GM21529 (cell line): ENCODE results near the gene HMCN1.
"Not testable (repeated sequence)": the region's sequence is repeated elsewhere in the genome, so short reads cannot be mapped to it uniquely, and the experiment has no call there.

Experiments
- ATAC-seq: cut with Tn5 transposase; IDR thresholded peaks from one replicate; pipeline ENCODE4 v1.9.1; 2021; ENCODE audit not compliant: unreplicated experiment

HMCN1 gene

DNA sequence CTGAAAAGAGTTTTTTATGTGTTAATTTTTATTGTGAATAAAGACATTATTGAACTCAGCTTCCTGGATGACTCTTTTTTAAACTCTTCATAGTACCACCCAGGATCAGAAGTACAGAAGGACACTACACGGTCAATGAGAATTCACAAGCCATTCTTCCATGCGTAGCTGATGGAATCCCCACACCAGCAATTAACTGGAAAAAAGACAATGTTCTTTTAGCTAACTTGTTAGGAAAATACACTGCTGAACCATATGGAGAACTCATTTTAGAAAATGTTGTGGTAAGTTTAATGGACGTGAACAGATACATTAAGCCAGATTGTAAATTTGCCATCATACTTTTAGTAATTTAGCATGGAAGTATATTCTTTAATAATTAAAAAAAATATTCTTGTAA is 391.3 kb downstream of the HMCN1 start:
- no peak for ATAC-seq

DNA sequence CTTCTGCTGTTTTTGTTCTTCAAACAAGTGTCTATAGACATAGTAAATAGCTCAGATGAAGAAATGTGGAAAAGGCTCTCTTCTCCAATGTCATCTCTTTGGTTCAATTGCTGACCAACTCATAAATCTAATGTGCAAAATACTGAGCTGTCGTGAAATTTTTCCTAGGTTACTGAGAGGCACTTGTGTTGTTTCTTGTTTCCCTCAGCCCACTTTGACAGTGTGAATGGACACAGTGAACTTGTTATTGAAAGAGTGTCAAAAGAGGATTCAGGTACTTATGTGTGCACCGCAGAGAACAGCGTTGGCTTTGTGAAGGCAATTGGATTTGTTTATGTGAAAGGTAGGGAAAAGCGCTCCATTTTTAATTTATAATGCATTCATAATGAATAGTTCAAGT is 395.6 kb downstream of the HMCN1 start:
- ATAC-seq = no peak

DNA sequence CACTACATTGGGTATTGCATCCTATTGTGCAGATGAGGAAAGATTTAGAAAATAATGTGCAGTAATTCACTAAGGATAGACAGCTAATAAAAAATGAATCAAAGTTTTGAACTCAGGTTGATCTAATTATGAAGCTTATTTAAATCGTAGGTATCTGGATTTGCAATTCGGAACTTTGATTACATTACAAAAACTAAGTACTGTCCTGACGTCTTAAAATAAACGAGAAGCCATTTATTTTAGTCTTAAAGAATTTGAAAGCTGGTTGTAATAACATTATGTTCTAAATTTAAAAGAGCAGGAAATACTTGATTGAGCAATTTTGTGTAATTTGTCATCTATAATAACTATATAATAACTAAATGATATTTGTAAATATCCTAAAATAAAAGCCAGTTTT is 404.9 kb downstream of the HMCN1 start:
- ATAC-seq = no peak

DNA sequence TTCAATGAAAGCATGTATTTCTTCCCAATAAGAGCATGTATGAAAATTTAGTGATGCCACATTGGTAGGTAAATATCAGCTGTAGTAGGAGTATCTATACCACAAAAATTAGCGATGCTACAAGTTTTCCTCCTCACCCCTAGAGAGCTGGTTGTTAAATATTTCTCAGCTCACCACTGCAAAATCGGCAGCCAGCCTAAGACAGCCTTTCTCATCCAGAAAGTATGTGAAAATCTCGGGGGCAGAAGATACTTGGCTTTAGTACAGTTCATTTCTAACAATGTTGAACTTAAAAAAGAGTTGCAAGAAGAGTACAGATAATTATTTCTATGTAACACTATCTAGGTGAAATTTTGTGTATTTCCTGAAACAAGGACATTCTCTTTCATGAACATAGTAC is 405.5 kb downstream of the HMCN1 start:
- no peak for ATAC-seq

DNA sequence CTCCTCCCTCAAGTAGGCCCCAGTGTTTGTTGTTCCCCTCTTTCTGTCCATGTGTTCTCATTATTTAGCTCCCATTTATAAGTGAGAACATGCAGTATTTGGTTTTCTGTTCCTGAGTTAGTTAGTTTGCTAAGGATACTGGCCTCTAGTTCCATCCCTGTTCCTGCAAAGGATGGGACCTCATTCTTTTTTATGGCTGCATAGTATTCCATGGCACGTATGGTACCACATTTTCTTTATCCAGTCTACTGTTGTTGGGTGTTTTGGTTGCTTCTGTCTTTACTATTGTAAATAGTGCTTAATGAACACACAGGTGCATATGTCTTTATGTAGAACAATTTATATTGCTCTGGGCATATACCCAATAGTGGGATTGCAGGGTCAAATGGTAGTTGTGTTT is 408.0 kb downstream of the HMCN1 start:
- ATAC-seq = no peak

DNA sequence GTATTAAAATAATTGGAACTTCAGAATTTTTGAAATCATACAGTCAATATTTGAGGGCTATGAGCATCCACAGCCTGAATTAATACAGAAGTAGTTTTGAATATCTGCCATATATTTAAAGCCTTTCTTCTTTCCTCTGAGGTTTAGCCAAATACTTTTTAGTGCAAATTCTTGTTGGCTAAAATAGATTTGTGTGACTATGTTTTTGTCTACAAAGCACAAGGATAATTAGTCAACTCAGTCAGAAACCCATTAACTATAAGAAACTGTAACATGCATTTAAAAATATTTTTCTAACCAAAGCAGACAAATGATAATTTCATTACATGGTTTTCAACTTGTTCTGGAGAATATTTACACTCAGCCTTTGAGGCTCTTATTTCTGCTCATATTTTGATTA is 408.7 kb downstream of the HMCN1 start:
- ATAC-seq = no peak

DNA sequence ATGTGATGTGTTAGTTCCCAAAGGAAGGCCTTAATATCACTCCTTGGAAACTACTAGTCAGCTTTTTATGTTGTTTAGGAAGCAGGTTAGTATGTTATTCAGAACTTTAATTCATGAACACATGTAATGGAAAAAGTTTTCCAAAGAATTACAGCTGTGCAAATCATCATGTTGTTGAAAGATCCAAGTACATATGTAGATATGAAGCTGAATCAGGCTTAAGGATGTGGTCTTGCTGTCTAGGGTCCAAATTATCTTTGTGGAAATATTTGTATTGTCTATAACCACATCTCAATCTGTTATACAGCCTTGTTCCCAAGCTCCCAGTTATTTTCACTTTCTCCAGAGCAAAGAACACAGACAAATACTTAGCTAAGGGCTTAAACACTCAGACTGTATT is 409.3 kb downstream of the HMCN1 start:
- ATAC-seq = no peak

DNA sequence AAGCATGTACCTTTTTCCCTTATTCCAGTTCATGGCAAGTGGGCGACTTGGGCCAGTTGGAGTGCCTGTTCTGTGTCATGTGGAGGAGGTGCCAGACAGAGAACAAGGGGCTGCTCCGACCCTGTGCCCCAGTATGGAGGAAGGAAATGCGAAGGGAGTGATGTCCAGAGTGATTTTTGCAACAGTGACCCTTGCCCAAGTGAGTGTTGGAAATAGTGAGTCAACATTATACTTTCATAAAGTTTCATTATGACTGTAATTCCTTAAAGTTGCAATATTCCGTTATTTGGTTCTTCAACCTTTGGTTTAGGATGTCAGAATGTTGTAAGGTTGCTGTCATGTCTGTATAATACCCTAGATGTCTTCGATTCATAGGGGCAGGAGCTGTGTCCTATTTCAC is 410.3 kb downstream of the HMCN1 start:
- ATAC-seq = no peak

DNA sequence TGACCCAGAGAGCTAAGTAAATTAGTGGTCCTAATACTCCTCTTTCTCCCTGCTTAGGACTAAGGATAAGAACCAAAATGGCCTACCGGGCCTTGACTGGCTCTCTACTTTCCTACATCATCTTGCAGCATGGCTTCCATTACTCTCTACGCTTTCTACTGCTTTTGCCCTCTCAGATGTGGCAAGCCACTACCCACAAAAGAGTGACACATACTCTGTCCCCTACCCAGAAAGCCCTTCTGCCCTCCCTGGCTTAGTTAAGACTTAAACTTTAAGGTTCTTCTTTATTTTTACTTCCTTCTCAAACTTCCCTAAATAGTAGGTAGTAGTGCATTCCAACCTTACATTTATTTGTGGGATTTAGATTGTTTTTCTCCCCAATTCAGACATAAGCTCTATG is 412.8 kb downstream of the HMCN1 start:
- ATAC-seq = no peak

DNA sequence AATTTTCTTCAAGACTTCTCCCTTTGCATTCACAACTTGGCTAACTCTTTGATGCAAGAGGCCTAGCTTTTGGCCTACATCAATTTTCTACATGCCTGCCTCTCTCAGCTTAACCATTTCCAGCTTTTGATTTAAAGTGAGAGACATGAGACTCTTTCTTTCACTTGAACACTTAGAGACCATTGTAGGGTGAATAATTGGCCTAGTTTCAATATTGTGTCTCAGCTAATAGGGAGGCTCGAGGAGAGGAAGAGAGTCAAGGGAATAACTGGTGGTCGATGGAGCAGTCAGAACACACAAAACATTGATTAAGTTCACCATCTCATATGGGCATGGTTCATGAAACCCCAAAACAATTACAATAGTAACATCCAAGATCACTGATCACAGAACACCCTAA is 415.4 kb downstream of the HMCN1 start:
- ATAC-seq = no peak

DNA sequence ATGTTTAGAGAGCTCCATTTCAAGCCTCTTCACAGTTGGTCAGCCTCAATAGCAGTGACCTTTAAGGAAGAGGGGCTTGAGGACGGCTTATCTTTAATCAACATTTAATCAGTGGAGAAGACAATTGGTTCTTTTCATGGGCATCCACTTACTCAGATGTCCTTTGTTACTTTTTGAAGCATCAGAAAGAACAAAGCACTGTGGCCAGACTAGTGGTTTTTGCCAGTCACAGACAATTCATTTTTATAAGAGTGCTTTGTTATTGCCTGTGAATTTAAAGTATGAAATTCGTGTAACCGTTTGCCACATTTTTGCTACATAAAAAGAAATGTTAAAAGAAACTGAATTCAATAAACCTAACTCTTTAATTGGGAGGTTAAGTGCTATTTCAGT is 418.0 kb downstream of the HMCN1 start:
- no peak for ATAC-seq

DNA sequence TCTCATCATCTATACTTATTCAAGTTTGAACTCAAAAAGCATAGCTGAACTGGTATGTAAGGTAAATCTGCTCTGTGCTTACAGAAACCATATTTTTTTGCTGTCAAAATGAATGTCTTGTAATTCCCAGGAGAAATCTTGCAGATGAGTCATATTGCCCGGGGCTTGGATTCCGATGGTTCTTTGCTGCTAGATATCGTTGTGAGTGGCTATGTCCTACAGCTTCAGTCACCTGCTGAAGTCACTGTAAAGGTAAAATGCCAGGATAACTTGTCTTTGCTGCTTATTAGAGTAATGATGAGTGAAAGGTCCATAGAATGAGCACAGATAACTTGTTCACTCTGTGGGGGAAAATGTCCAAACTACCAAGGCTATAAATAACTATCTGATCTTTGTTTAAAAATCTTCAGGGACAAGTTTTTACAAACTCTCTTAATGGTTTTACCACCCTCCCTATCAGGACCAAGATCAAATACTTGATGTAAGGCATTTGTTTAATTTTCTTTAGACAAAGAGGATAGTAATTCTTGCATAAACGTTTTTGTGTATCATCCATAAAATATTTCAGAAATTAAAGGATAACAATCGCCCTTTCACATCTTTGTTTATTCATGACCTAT is 418.5 kb downstream of the HMCN1 start:
- ATAC-seq = no peak

DNA sequence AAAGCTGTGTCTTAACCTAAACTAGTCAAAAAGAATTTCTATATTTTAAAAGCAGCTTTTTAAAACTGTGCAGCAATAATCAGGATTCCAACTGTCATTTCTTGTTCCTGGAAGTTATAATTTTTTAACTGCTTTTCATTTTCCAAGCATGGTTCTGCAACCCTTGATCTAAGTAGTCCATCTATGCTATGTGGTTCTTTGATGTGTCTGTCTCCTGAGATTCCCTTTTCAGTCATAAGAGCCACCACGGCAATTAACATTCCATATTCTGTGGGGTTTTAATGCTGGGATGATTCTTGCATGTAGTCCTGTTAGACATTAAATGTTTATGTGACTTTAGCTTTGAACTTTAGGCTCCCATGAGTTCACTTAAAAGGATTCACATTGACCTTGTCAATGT is 420.5 kb downstream of the HMCN1 start:
- ATAC-seq = no peak

DNA sequence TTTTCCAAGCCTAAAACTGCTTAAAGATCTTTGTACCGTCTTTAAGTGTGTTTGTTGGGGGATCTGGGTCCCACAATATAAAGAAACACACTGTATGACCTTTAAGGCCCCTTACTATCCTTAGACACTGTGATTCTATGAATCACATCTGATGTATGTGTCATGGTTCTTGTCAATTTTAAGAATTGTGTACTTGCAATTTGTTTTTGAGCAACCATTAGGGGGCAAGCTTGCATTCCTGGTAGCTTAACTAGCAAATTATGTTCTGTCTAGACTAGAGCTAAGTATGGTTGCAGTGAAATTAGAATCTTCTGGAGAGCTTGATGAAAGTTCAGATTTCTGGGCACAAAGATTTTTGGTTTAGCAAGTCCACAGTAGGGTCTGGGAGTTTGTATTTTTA is 421.4 kb downstream of the HMCN1 start:
- ATAC-seq = peak; percentile 69

DNA sequence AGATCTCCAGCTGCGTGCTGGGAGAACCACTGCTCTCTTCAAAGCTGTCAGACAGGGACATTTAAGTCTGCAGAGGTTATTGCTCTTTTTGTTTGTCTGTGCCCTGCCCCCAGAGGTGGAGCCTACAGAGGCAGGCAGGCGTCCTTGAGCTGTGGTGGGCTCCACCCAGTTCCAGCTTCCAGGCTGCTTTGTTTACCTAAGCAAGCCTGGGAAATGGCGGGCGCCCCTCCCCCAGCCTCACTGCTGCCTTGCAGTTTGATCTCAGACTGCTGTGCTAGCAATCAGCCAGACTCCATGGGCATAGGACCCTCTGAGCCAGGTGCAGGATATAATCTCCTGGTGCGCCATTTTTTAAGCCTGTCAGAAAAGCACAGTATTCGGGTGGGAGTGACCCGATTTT is 428.7 kb downstream of the HMCN1 start:
- ATAC-seq = not testable (repeated sequence)

DNA sequence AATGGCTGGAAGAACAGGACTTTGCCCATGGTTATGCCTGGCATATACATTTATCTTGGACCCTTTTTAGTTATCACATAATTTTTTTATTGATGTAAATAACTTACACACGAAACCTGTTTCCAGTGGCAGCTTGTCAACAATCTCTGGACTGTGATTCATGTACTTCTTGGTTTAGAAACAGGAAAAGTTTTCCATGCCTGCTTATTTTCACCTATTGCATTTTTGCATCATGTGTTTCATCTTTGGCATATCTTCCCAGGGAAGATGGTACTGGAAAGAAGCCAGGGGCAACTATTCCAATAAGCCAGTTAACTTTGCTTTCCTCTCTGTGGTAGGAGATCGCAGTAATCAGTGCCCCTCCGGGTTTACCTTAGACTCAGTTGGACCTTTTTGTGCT is 430.6 kb downstream of the HMCN1 start:
- ATAC-seq = no peak

DNA sequence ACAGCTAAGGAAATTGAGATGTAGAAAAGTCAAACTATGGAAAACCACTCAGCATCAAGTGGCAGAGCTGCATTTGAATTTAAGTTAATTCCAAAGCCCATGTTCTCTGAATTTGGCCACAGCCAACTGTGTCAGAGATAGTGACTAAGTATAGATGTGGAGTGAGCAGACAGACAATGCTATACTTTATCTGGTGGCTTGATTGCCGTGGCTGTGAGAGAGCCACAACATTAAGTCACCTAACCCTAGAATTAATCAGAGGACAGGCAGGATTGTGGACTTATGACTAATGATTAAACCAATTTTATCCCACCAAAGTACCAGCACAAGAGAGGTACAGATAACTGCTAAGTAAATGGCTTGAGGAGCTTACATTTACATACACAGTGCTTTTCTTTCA is 431.1 kb downstream of the HMCN1 start:
- ATAC-seq = no peak

DNA sequence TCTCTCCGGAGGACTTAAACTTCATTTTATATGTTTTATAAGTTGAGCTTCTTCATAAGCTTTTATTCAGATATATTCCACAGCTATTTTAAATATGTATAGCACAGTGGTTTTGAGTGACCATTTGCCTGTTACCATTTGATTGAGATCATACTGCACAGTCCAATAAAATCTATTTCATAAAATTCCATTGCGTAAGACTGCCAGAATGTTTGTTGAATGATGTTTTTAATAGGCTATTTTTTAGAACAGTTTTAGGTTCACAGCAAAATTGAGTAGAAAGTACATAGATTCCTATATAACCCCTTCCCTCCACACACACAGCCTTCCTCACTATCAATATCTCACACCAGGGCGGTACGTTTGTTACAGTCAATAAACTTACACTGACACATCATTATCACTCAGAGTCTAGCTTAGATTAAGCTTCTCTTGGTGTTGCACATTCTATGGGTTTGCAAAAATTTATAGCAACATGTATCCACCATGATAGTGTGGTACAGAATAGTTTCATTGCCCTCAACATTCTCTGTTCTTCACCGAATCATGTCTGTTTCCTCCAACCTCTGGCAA is 433.0 kb downstream of the HMCN1 start:
- no peak for ATAC-seq

DNA sequence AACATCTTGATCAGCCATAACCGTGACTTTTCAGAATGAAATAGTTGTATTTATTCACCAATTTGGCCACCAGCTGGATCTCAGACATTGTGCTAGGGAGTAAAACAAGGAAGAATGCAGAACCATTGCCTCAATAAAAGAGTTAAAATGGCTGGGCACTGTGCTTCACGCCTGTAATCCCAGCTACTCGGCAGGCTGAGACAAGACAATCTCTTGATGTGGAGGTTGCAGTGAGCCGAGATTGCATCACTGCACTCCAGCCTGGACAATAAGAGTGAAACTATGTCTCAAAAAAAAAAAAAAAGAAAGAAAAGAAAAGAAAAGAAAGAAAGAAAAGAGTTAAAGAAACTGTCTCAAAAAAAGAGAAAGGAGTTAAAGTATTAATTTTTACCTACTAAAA is 441.4 kb downstream of the HMCN1 start:
- ATAC-seq = no peak

DNA sequence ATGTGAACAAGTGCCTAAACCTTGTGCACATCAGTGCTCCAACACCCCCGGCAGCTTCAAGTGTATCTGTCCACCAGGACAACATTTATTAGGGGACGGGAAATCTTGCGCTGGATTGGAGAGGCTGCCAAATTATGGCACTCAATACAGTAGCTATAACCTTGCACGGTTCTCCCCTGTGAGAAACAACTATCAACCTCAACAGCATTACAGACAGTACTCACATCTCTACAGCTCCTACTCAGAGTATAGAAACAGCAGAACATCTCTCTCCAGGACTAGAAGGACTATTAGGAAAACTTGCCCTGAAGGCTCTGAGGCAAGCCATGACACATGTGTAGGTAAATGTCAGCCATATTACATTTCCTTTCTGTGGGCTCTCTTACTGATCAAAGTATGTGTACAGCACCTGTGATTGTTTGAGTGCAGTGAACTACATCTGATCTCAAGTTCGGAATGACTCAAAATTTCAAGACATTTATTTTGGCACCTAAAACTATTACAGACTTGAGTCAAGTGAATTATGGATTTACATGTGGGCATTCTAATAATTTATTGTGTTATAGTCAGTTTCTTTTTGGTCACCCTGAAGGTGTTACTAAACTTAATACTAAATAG is 444.3 kb downstream of the HMCN1 start:
- peak; percentile 52 for ATAC-seq

DNA sequence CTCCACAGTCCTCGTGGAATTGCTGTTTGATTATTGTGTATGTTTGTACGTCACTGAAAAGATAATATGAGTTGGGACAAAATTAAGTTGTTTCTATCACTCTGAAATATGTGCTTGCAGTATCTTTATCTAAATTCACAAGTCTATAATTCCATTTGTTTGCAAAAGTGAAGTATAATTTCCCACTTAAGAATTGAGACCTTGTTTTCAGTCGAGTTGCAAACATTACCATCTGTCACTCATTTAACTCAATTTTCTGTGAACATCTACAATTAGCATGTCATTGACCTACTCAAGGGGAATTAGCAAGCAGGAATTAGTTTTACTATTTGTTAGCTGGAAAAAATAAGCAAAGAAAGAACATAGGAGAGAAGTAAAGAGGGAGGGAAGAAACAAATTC is 445.0 kb downstream of the HMCN1 start:
- ATAC-seq = no peak

DNA sequence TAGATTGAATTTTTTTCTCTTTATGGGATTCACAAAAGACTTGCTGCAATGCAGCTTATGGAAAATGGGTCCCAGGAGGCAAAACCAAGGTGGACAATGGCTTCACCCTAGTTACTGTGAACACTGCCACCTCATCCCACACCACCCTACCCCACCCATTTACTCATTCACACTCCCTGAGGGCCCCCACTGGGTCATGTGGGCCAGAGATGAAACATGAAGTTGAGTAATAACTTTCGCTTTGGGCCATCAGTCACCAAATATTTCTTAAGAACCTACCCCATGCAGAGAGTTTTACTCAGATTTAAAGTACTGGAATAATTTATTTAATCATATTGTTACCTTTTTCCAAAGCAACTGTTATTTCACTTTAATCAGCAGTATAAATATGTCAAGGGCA is 449.0 kb downstream of the HMCN1 start:
- peak; percentile 56 for ATAC-seq
